ENCODE results near the gene MRPS15.
A peak's percentile ranks its signal among the peaks of the same experiment; 100 is the strongest.
"Not testable (repeated sequence)": the region's sequence is repeated elsewhere in the genome, so short reads cannot be mapped to it uniquely, and the experiment has no call there.

The MRPS15 gene

DNA sequence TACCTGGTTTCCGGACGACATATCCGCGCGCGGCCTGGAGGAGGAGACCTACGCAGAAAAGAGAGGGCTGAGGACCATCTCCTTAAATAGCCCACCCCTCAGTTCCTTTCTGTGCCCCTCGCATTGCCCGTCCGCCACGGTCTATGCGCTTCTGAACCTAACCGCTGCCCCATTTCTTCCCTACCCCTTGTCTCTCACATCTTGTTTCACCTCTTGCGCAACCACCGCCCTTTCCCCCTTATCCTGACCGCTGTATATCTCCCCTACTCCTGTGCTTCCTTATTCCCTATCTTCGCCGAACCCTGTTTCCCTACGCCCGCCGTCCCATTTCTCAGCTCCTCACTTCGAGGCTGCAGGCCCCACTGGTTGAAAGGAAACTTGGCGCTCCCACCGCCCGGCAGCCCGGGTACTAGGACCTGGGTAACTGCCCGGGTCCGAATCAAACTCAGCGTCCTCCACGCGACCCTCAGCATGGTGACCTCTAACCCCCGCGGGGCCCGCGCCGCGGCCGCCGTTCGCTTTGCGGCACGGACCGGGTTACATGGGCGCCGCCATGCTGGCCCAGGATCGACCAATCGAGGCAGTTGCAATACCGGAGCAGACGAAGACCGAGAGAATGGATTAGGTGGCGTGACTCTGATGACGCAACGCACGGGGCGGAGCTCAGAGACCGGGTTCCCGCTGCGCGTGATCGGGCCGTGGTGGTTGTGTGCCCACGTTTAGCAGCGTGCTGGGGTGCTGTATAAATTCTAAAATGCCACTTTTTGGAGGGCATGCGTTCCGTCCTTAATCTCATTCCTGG is at the start of gene MRPS15:
TSS of gene MRPS15 (minus strand) at position 582 of the 802 bp plus-strand sequence. CDS start at position 473, 109 bp downstream.
- peak; percentile 95 to 99 for DNase-seq

GRCh38 chr1:36512842-36513241 is 48.7 kb upstream of the MRPS15 start:
- DNase-seq = no peak

GRCh38 chr1:36511804-36512798 is 47.9 kb upstream of the MRPS15 start:
- DNase-seq = no peak

GRCh38 chr1:36511220-36511619 is 47.0 kb upstream of the MRPS15 start:
- not testable (repeated sequence) for DNase-seq

GRCh38 chr1:36510418-36510817 is 46.2 kb upstream of the MRPS15 start:
- DNase-seq = no peak

GRCh38 chr1:36508257-36508656 is 44.1 kb upstream of the MRPS15 start:
- DNase-seq = no peak

GRCh38 chr1:36506276-36506920 is 42.2 kb upstream of the MRPS15 start:
- DNase-seq = peak in 1 of 2 donors; percentile 24

DNA sequence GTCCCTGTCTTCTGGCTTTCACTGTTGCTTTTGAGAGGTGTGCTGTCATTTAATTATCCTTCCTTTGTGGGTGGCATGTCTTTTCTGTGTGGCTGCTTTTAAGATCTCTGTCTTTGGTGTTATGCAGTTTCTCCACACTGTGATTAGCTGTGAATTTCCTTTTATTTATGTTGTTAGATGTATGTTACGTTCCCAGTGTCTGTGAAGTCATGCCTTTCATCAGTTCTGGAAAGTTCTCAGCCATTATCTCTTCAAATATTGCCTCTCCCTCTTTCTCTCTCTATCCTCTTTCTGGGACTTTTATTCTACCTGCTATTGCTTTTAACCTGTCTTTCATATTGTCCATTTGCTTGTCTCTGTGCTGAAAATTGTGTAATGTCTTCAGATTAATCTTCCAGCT is 39.5 kb upstream of the MRPS15 start:
- DNase-seq = no peak

- no peak for DNase-seq
Observed at GRCh38 chr1:36503159-36503558, 39.0 kb upstream of the MRPS15 start.

- DNase-seq = no peak
Observed at GRCh38 chr1:36502616-36503015, 38.4 kb upstream of the MRPS15 start.

DNA sequence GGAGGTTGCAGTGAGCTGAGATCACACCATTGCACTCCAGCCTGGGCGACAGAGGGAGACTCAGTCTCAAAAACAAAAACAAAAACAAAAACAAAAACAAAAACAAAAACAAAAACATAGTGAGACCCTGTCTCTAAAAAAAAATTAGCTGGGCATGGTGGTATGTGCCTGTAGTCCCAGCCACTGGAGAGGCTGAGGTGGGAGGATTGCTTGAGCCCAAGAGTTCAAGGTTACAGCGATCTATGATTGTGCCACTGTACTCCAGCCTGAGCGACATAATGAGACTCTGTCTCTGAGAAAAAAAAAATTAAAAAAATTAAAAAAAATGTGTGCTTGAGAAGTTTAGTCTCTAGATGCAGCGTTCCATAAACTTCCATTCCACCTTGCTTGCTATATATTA is 37.7 kb upstream of the MRPS15 start:
- not testable (repeated sequence) for DNase-seq

DNA sequence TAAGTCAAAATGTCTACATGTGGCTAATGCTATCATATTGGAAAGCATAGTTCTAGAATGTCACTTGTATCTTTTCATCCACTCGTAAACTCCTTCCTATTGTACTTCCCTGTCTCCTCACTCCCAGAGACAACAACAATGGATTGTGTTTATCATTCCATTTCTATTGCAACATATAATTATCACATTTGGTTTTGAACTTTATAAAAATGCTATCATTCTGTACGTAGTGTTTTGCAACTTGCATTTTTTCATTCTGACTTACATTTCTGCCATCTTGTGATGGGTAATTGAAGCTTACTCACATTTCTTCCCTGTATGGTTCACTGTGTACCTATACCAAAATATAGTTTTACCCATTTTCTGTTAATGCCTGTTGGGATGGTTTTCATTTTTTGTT is 33.0 kb upstream of the MRPS15 start:
- no peak for DNase-seq

DNA sequence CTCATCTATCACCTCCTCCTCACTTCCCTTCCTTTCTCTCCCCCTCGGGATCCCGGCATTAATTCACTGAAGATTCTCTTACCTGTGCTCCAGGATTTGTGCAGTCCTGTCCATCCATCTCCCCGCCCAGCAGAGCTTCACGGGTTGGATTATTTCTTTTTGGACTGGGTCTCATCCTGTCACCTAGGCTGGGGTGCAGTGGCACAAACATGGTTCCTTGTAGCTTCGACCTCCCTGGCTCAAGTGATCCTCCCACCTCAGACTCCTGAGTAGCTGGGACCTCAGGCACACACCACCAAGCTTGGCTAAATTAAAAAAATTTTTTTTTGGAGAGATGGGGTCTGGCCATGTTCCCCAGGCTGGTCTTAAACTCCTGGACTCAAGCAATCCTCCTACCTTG is 30.8 kb upstream of the MRPS15 start:
- DNase-seq = no peak

DNA sequence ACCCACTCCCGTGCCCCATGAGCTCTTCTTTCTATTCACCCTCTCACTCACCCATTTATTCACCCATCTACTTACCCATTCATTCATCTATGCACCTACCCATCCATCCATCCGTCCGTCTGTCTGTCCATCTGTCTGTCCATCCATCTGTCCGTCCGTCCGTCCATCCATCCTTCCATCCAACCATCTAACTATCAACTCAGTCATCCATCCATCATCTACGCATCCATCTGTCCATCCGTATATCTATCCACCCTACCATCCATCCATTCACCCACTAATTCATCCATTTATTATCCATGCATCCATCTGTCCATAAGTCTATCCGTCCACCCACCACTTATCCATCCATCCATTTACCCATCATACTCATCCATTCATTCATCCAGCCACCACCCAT is 29.3 kb upstream of the MRPS15 start:
- no peak for DNase-seq

GRCh38 chr1:36492491-36492890 is 28.3 kb upstream of the MRPS15 start:
- no peak for DNase-seq

GRCh38 chr1:36489258-36490051 is 25.3 kb upstream of the MRPS15 start:
- not testable (repeated sequence) for DNase-seq

- DNase-seq = no peak
Observed at GRCh38 chr1:36487906-36488305, 23.7 kb upstream of the MRPS15 start.

GRCh38 chr1:36487336-36487725 is 23.1 kb upstream of the MRPS15 start:
- DNase-seq = not testable (repeated sequence)

DNA sequence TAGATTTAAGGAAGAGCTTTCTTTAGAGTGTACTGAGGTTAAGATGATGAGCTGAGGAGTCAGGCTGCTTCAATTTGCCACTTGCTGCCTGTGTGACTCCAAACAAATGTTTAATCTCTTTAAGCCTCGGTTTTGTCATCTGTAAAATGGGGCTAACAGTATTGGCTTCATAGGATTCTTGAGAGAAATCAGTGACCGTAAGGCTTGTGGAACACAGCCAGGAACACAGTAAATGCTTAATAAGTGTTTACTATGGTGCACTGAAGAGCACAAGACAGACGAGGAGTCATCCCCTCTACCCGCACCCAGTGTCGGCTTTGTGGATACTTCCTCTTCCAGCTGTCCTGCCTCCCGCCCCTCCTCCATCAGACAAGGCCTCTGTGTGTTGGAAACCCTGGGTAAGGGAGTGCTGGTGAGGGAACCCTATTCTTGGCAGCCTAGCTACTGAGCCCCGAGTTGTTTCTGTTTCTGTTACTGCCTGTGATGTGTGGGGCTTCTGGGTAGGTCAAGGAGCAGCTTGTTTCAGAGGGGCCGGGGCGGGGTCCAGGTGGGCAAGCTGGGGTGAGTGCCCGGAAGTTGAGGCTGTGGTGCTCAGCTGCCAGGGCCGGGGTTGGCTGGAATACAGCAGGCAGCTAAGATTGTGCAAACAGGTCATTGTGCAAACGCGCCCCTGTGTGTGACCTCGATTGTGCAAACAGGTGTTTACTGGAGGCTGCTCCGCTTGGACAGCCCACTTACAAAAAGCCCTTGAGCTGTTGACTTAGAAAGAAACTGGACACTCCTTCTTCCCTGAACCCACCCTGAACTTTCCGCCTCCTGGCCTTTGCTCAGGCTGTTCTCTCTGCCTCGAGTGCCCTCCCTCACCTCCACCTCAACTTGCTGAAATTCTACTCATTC is 22.5 kb upstream of the MRPS15 start:
- peak; percentile 85 to 88 for DNase-seq

DNA sequence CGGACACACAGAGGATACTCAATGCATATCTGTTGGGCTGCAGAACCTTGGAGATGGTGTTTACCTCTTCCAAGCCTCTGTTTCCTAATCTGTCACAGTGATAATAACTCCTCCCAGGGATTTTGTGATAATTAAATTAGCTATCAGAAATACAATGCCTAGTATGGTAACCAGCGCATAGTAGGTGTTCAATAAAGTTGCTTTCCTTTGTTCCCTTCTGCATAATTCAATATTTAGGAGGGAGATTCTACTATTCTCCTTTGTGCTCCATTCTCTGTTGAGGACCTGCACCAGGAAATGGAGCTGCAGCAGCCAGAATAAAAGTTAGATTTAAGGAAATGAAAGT is 21.9 kb upstream of the MRPS15 start:
- DNase-seq = no peak

- DNase-seq = no peak
Observed at GRCh38 chr1:36484099-36484498, 19.9 kb upstream of the MRPS15 start.

All from inflammatory macrophage treated with lipopolysaccharide for 1 hour (primary cell).